H1 (cell line): ENCODE data around the gene AIG1. TPM values are rescaled to one million over a fixed set of nuclear protein-coding genes. Genes with fewer than 3 reads are reported as not detected.

Source experiments
- EGR1 ChIP-seq: IDR thresholded peaks from 2 replicates; pipeline ENCODE4 v1.6.1; 2011; ENCODE audit warnings: low read depth, low read length, borderline replicate concordance
- POLR2AphosphoS5 ChIP-seq: IDR thresholded peaks from 2 replicates; pipeline ENCODE4 v1.6.1; 2011; ENCODE audit warnings: low read depth, low read length
- polyA plus RNA-seq, 7 experiments: library from polyadenylated mRNA; depleted of rRNA in 3 of 7; stranded (reverse) in 5 of 7; unstranded in 2 of 7; fragments of >200 nt in 5 of 7; fragments of 200-250 nt in 2 of 7; gene quantifications; 1 replicate in 5 of 7; 2 replicates in 1 of 7; 4 replicates in 1 of 7; pipeline versions ENCODE4 v1.2.1 to v1.2.3, GENCODE V29; 2011 to 2013; ENCODE audit warnings: missing spikeins in 2 of 7, mixed read lengths in 2 of 7
- total RNA-seq: library from RNA; stranded (reverse); fragmentation: NEBNext Ultra II Directional; extraction: Animal tissue kit (Norgen Biotek cat#: 25700); gene quantifications from 2 replicates; pipeline ENCODE4 v1.2.1, GENCODE V29; 2021
- TF ChIP-seq, protein P1 (sequence below): IDR thresholded peaks from 2 replicates; pipeline ENCODE4 v1.6.1; 2012; ENCODE audit warnings: inconsistent platforms

The AIG1 gene
- total and polyA plus RNA-seq, 2 of the 8 experiments (the other 6 are each of a cell fraction or from before 2014, with no cell fraction given): 56.6 to 58.4 TPM

DNA sequence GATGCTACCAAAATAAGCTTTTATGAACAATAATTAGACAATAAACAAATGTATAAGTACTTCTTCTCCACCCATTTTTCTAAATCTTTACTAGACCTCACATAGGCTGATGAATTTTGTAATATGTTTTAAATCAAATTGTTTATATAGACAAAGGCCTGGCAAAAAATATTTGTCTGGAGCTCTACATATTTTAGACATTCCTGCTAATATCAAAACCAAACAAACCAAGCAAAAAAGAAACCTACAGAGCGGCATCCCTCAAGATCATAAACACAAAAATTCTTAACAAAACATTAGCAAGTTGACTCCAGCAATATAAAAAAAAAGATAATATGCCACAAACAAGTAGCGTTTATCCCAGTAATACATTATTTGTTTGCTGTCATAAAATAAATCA lies 302.6 kb downstream of the AIG1 start (continued):
- TF ChIP-seq, protein P1, sequence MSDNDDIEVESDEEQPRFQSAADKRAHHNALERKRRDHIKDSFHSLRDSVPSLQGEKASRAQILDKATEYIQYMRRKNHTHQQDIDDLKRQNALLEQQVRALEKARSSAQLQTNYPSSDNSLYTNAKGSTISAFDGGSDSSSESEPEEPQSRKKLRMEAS: no peak
- TF ChIP-seq EGR1: no peak
- no peak for TF ChIP-seq POLR2AphosphoS5
